OCI-LY3 (cell line): ENCODE results near the gene CDKN3.
A peak's percentile ranks its signal among the peaks of the same experiment; 100 is the strongest.
"Not testable (repeated sequence)": the region's sequence is repeated elsewhere in the genome, so short reads cannot be mapped to it uniquely, and the experiment has no call there.

ENCODE experiments used
- H2AFZ ChIP-seq: fragments of 200-600, 300-600 bp; shearing (Covaris generic); 2 replicates; pipeline ENCODE4 v1.6.0; 2014; ENCODE audit warnings: antibody characterized with exemption, low read depth, low read length
- H3K27ac ChIP-seq: fragments of 200-600, 300-600 bp; sonication (generic); 2 replicates; pipeline ENCODE4 v1.5.1; 2014; ENCODE audit warnings: mild to moderate bottlenecking, low read length, moderate library complexity, mixed read lengths
- H3K27me3 ChIP-seq: fragments of 200-600, 300-600 bp; sonication (generic); 2 replicates; pipeline ENCODE4 v1.6.1; 2014; ENCODE audit warnings: low read depth, low read length, mixed read lengths
- H3K36me3 ChIP-seq: fragments of 200-600, 300-600 bp; sonication (generic); replicated peaks from 2 replicates; pipeline ENCODE3; 2014; ENCODE audit warnings: low read depth, low read length, mixed read lengths
- H3K4me1 ChIP-seq: fragments of 300-600, 200-600 bp; sonication (generic); 2 replicates; pipeline ENCODE4 v1.6.1; 2014; ENCODE audit warnings: low read length, mixed read lengths
- H3K4me2 ChIP-seq: fragments of 200-600, 300-600 bp; sonication (generic); 2 replicates; pipeline ENCODE4 v1.6.1; 2014; ENCODE audit warnings: low read length, mixed read lengths
- H3K4me3 ChIP-seq: fragments of 300-600, 200-600 bp; sonication (generic); 2 replicates; pipeline ENCODE4 v1.5.1; 2014; ENCODE audit warnings: antibody characterized with exemption, mild to moderate bottlenecking, low read length, moderate library complexity
- H3K79me2 ChIP-seq: fragments of 300-600, 200-600 bp; shearing (Covaris generic); 2 replicates; pipeline ENCODE4 v1.6.1; 2014; ENCODE audit warnings: mild to moderate bottlenecking, low read length, mixed read lengths
- H3K9ac ChIP-seq: fragments of 300-600, 200-600 bp; shearing (Covaris generic); 2 replicates; pipeline ENCODE4 v1.6.0; 2014; ENCODE audit warnings: mild to moderate bottlenecking, low read length, moderate library complexity
- H3K9me3 ChIP-seq: fragments of 200-600, 300-600 bp; shearing (Covaris generic); 2 replicates; pipeline ENCODE4 v1.6.1; 2014; ENCODE audit warnings: low read length, mixed read lengths; ENCODE audit not compliant: insufficient read depth
- H4K20me1 ChIP-seq: fragments of 200-600, 300-600 bp; sonication (generic); 2 replicates; pipeline ENCODE4 v1.6.1; 2016; ENCODE audit warnings: low read length, mixed read lengths; ENCODE audit not compliant: insufficient read depth
- CTCF ChIP-seq: fragments of 200-600, 300-600 bp; sonication (generic); IDR thresholded peaks from 2 replicates; pipeline ENCODE4 v1.5.1; 2014; ENCODE audit warnings: antibody characterized with exemption, low read length, low read depth
- EZH2phosphoT487 ChIP-seq: fragments of 200-600 bp; shearing (Covaris generic); IDR thresholded peaks from 2 replicates; pipeline ENCODE4 v1.6.1; 2018; ENCODE audit warnings: antibody characterized with exemption, mixed run types, low read depth

The CDKN3 gene

GRCh38 chr14:54395716-54396115 is 1.1 kb upstream of the CDKN3 start:
- peaks cover 11% of the 10 kb centered on the region for H3K4me1 ChIP-seq
- H2AFZ ChIP-seq: no peak overlapping the region
- peaks cover 22% of the 10 kb centered on the region for H3K79me2 ChIP-seq
- H3K4me3 ChIP-seq: no peak overlapping the region
- no peaks in the 10 kb centered on the region for H3K27me3 ChIP-seq
- H3K27ac ChIP-seq: no peak overlapping the region
- H3K9ac ChIP-seq: no peak overlapping the region
- peak overlapping the region; percentile 72 for H3K4me2 ChIP-seq
- TF ChIP-seq CTCF (no peak), EZH2phosphoT487 (no peak)
- H3K9me3 ChIP-seq: no peaks in the 10 kb centered on the region
- no peaks in the 10 kb centered on the region for H3K36me3 ChIP-seq
- no peaks in the 10 kb centered on the region for H4K20me1 ChIP-seq

- no peak for TF ChIP-seq EZH2phosphoT487
- no peak for TF ChIP-seq CTCF
- H3K4me3 ChIP-seq: peak overlapping the region; percentile 92
- H3K4me1 ChIP-seq: peaks cover 11% of the 10 kb centered on the region
- H3K79me2 ChIP-seq: peaks cover 22% of the 10 kb centered on the region
- no peaks in the 10 kb centered on the region for H3K27me3 ChIP-seq
- no peaks in the 10 kb centered on the region for H3K36me3 ChIP-seq
- H3K9ac ChIP-seq: peak overlapping the region; percentile 69
- peak overlapping the region; percentile 72 for H3K4me2 ChIP-seq
- peak overlapping the region; percentile 15; the same call in 1 of the 2 replicates for H3K27ac ChIP-seq
- no peaks in the 10 kb centered on the region for H4K20me1 ChIP-seq
- peak overlapping the region; percentile 78 for H2AFZ ChIP-seq
- no peaks in the 10 kb centered on the region for H3K9me3 ChIP-seq
Measured at GRCh38 chr14:54396183-54396492, 669 bp upstream of the CDKN3 start.

- Histone ChIP-seq H3K27ac (no peak overlapping the region), H2AFZ (no peak overlapping the region), H3K9me3 (no peaks in the 10 kb centered on the region), H3K79me2 (peaks cover 22% of the 10 kb centered on the region), H3K27me3 (no peaks in the 10 kb centered on the region), H3K9ac (no peak overlapping the region), H3K36me3 (peaks cover 3% of the 10 kb centered on the region), H3K4me1 (peaks cover 11% of the 10 kb centered on the region), H3K4me3 (no peak overlapping the region), H3K4me2 (no peak overlapping the region), H4K20me1 (no peaks in the 10 kb centered on the region)
- no peak for TF ChIP-seq EZH2phosphoT487
- no peak for TF ChIP-seq CTCF
Measured at GRCh38 chr14:54399560-54399959, 2.8 kb downstream of the CDKN3 start.

- not testable (repeated sequence) for H3K9me3 ChIP-seq, H3K4me2 ChIP-seq, H2AFZ ChIP-seq, H4K20me1 ChIP-seq, H3K27me3 ChIP-seq, H3K9ac ChIP-seq, H3K36me3 ChIP-seq, H3K27ac ChIP-seq, H3K4me1 ChIP-seq, H3K79me2 ChIP-seq, H3K4me3 ChIP-seq
Measured at GRCh38 chr14:54403401-54404005, 6.7 kb downstream of the CDKN3 start.

- Histone ChIP-seq H4K20me1 (no peaks in the 10 kb centered on the region), H3K4me1 (no peaks in the 10 kb centered on the region), H3K4me3 (no peak overlapping the region), H2AFZ (no peak overlapping the region), H3K27me3 (no peaks in the 10 kb centered on the region), H3K9me3 (no peaks in the 10 kb centered on the region), H3K36me3 (peaks cover 42% of the 10 kb centered on the region), H3K79me2 (no peaks in the 10 kb centered on the region), H3K9ac (no peak overlapping the region), H3K27ac (no peak overlapping the region), H3K4me2 (no peak overlapping the region)
- TF ChIP-seq CTCF (no peak), EZH2phosphoT487 (no peak)
Measured at GRCh38 chr14:54410215-54410614, 13.4 kb downstream of the CDKN3 start.
